Measurements from ENCODE around the gene COL4A2.

- TF ChIP-seq BHLHE40 (IDR thresholded peaks at IDR 0.05; ENCODE audit: borderline replicate concordance) = no peak
- TF ChIP-seq PKNOX1 (IDR thresholded peaks at IDR 0.05) = no peak
- TF ChIP-seq L3MBTL2 (conservative IDR thresholded peaks at IDR 0.05) = no peak
- TF ChIP-seq NFRKB (IDR thresholded peaks at IDR 0.05) = no peak
- TF ChIP-seq SP1 (IDR thresholded peaks at IDR 0.05) = no peak
- no peak for TF ChIP-seq FOXA1 (IDR thresholded peaks at IDR 0.05)
- no peak for TF ChIP-seq ELF4 (IDR thresholded peaks at IDR 0.05)
Observed at GRCh38 chr13:110414931-110415330, 107.8 kb downstream of the COL4A2 start.
